GM04503 (cell line): ENCODE data around the gene PIK3C3.
"Not testable (repeated sequence)": the region's sequence is repeated elsewhere in the genome, so short reads cannot be mapped to it uniquely, and the experiment has no call there.

Experiments used
- DNase-seq: peaks from one replicate; pipeline ENCODE4 v3.0.0-alpha.2; 2012; ENCODE audit warnings: low read depth

PIK3C3 gene

DNA sequence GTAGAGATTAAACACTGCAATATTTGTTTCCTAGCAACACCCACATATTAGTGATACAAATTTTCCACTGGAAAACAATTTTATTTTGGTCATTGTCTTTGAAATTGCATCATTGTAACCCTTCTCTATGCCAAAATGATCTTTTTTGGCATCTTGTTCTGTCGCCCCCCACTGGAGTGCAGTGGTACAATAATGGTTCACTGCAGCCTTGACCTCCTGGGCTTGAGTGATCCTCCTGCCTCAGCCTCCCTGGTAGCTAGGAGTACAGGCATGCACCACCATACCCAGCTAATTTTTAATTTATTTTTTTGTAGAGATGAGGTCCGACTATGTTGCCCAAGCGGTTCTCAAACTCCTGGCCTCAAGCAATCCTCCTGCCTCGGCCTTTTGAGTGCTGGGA is 117.4 kb downstream of the PIK3C3 start:
- no peak for DNase-seq

GRCh38 chr18:42074704-42075103 is 119.7 kb downstream of the PIK3C3 start:
- no peak for DNase-seq

GRCh38 chr18:42078711-42079110 is 123.7 kb downstream of the PIK3C3 start:
- DNase-seq: no peak

DNA sequence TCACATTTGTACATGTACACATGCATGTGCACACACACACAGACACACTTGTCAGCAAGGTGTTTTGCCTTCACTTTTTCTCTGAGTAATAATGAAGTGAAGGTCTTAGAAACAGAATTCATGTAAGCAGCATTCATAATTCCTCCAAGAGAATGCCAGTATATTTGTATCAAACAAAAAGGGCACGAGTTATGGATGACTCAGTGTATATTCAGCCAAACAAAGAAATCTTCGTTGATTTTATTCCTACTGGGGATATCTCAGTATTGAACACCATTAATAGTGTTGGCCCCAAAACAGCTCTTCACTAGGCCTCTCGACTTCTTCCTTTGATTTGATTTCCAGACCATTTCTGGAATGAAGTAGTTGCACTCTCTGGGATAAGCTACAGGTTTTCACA is 125.3 kb downstream of the PIK3C3 start:
- DNase-seq: no peak

GRCh38 chr18:42082415-42083234 is 127.6 kb downstream of the PIK3C3 start:
- DNase-seq: no peak

DNA sequence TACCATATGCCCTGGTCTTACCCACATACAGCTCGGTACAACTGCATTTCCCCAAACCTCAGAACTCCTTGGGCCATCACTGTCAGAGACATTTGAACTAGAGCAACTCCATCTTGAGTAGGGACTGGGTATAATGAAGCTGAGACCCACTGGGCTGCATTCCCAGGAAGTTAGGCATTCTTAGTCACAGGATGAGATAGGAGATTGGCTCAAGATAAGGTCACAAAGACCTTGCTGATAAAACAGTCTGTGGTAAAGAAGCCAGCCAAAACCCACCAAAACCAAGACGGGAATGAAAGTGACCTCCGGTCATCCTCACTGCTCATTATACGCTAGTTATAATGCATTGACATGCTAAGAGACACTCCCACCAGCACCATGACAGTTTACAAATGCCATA is 131.3 kb downstream of the PIK3C3 start:
- DNase-seq: no peak

DNA sequence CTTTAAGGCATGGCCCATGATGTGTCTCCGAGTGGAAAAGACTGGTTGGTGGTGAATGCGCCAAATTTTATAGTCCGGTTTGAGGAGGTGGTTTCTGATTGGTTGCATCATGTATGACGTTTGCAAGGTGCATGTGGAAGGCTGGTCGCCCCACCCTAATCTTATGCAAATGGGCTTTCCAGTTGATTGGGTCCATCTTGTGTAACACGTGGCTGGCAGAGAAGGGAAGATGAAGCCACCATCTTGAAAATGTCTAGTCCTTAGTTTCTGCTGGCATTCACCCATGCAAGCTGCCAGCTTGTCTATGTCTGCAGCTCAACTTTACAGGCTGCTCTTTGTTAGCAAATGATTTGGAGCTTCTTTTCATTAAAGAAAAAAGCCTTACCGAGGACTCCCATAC is 132.2 kb downstream of the PIK3C3 start:
- no peak for DNase-seq

DNA sequence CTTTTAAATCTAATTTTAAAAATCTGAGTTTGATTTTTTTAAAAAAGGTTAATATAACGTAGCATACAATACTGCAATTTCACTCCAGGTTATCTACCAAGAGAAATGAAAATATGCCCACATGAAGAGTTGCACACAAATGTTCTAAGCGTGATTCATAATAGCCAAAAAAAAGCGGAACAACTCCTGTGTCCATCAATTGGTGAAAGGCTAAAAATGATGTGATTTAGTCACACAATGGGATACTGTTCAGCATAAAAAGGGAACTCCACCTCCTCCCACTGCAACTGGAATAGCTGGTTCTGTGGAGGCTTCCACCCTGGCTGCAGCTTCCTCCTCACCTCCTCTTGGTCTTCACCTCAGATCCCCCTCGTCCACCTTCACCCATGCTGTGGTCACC is 132.8 kb downstream of the PIK3C3 start:
- DNase-seq: no peak

DNA sequence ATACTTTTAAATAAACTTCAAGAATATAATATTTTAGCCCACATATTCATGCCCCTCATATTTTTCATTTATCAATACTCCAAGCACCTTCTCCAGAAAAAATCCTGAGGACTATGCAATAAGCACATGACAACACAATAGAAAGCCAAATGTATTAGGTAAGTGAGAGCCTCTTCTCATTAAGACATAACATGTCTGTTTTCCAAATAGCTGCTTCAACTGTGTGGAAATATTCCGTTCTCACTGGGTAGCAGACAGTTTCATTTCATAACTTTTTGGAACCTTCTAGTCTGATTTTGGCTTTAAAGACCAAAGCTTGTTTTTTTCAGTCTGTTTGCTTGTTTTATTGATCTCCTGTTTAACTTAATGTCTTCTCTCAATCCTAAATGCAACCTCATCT is 137.8 kb downstream of the PIK3C3 start:
- no peak for DNase-seq

DNA sequence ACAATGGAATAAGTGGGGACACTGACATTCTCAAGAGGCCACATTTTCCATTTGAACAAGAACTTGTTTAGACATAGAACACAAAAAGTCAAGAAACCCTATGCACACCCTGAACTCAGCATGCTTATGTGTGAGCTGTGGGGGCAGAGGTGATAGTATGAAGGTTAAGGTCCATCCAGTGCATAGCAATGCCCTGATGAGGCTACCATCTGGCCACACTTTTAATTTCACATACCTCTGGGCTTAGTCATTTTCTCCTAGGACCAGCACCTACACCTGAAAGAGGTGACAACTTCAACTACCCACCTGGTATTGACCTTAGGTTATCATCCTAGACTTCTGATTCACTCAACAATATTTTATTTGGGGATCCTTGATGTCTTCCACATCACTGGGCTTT is 139.8 kb downstream of the PIK3C3 start:
- no peak for DNase-seq

DNA sequence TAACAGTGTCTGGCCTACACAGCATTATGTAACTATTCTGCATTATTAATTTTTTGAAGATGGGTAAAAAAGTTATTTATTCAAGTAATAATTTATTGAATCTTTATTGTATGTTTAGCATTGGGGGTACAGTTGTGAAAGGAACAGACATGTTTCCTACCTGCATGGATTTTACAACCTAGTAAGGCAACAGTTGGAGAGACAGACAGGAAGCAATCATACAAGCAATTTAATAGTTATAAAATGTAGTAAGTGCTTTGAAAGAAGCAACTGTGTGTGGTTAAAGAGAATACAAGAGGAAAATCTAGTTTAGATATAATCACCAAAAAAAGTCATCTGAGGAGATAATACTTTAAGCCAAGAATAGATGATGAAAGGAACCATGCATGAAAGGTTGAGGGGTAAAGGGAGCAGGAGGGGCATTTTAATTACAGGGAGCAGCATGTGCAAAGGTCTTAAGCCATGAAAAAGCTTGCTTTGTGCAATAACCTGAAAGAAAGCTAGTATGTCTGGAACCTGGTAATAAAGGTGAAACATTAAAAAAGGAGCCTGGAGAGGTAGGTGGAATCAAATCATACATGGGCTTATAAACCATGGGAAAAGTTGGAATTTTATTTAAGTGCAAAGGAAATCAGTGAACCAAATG is 140.8 kb downstream of the PIK3C3 start:
- no peak for DNase-seq

- DNase-seq: no peak
Measured at GRCh38 chr18:42100248-42100647, 145.2 kb downstream of the PIK3C3 start.

DNA sequence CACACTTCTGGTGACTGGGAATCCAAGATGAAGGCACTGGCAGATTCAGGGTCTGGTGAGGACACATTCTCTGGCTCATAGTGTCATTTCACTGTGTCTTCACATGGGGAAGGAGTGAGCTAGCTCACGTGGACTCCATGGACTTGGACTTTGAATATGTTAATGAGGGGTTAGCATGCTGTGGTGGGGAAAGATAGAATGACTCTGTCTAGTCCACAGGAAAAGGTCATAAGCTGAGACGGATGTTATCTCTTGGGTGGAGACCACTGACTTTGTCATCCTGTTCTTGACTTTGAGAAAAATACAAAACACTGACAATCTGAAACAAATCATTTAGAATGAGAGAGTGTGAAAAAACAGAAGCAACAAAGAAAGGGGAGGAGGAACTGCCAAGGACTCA is 145.9 kb downstream of the PIK3C3 start:
- no peak for DNase-seq

DNA sequence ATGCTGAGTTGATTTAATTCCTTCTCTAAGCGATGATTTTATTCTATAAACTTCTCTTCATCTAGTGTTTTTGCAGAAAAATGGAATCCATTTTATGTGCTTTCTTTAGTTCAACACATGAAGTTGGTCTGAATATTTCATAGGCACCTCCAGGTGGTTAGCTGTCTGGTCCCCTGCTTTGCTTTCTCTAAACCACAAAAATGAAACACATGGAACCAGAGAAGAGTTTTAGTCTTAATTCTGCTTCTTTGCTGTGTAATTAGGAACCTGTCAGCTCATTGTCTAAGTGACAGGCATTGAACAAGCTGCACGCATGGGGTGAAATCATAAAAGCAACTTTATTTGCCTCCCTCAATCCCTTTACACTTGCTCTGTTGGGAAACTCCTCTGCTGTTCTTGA is 150.4 kb downstream of the PIK3C3 start:
- no peak for DNase-seq

DNA sequence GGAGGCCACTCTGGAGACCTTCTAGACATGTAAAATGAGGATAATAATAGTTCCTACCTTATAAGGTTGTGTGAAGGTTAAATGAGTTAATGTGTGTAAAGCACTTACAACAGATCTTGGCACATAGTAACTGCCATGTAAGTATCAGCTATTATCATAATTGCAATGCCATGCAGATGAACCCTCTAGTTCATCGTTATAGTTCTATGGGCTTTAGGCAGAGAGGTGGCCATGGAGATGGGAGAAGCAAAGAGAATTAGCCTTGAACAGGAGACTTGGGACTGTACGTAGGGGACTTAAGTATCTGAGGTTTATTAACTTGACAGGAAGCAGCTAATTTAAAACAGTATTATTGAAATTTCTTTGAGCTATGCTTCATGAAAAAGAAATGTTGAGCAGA is 151.8 kb downstream of the PIK3C3 start:
- DNase-seq: no peak

DNA sequence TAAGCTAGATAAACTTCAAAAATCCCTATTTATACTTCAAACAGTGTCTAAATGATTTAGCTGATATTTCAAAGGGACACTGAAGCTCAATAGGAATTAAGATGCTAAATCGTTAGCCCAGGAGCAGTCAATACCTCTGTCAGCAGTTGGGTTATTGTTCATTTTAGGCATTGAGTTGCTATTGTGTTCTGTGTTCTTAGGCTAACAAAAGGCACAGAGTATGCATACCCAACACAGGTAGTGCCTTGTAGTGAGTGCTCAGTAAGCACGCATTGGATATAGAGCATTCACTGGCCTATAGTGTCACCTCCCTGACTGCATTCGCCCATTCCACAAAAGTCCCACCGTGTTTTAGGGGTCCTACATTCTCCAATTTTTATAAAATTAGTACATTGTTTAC is 152.3 kb downstream of the PIK3C3 start:
- DNase-seq: no peak

DNA sequence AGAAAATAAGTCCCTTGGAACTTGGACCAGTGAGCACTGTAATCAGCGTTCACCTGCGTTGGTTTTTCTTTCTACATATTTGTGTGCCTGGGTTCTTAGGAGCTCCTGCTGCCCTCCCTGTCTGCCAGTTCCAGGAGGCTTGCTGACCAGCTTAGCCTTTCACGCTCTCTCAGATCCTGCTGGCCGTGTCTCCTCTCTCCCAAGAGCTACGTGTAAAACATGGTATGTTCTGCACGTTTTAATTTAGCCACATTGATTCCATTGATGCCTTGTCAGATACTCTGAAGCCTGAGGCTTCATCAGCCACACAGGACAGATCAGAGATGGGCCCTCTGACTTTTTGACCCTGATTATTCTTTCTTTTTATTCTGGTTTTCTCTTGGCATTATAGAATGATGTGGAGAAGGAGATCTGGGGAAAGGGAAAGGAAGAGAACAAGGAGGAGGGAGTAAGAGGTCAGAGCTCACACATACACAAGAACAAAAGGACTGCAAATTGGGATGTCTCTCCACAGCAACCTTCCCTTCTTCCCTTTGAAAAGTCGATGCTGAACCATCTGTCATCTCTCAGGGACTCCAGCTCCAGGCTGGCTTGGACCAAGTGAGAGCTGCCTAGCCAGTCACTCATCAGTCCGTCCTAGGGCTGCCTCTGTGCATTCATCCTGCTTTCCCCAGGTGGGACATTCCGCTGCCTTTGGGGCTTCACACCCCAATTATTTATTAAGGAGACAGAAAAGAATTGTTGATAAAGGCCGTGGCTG is 152.8 kb downstream of the PIK3C3 start:
- DNase-seq: no peak

DNA sequence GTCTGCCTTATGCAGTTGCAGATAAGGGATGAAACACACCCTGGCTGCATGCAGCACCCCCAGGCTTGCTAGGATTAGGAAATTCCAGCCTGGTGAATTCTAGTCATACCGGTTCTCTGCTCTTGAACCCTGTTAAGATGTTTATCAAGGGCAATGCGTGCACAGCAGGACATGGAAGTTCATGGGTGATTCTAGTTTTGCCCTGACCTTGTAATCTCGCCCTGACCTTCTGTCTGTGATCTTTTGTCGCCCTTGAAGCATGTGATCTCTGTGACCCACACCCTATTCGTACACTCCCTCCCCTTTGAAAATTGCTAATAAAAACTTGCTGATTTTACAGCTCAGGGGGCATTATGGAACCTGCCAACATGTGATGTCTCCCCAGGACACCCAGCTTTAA is 157.1 kb downstream of the PIK3C3 start:
- DNase-seq: not testable (repeated sequence)

GRCh38 chr18:42112657-42113420 is 157.8 kb downstream of the PIK3C3 start:
- DNase-seq: no peak

- DNase-seq: peak; percentile 30
Measured at GRCh38 chr18:42113529-42114191, 158.6 kb downstream of the PIK3C3 start.

DNA sequence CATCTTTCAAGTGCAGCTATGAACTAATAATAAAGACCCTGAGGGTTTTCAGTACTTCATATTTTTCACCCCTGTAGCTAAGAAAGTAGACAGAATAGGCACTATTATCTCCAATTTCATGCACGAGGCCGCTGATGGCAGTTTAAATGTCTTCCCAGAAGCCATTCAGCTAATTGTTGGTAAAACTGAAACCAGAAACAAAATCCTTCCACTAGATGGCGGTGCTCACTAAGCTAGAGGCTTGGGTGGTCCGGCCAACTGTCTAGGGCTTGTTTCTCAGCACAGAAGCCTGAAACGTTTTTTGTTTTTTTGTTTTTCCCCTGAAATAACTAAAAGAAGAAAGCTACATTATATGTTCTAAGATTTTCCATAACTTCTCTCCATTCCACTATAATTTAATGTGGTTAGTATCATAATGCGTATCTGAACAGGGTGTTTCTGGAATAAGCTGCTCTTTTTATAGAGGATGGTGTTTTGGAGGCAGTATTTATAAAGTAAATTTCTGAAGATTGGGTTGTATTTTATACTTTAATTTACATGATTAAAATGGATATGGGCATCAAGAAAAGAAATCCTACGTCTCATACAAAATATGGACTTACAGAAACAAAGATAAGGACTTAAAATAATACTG is 159.4 kb downstream of the PIK3C3 start:
- DNase-seq: peak; percentile 19
